B cell (primary cell): ENCODE measurements around the gene ADGRB2. TPM values are rescaled to one million over a fixed set of nuclear protein-coding genes. Genes with fewer than 3 reads are reported as not detected.

Experiments used
- ATAC-seq: fragments of 200-7000 bp; cut with Tn5 transposase; one replicate; pipeline ENCODE4 v1.10.0; 2021; ENCODE audit warnings: low read depth, mild to moderate bottlenecking, moderate number of reproducible peaks, moderate library complexity
- CTCF ChIA-PET: fragments of 350-600 bp; sonication (Branson Sonifier 250); formaldehyde crosslinking; loops from one replicate; lab custom pipeline; 2021; ENCODE audit warnings: antibody characterized with exemption, inconsistent platforms; lab: Charles Lee
- POLR2A ChIA-PET: fragments of 350-600 bp; sonication (Branson Sonifier 250); formaldehyde crosslinking; loops from one replicate; lab custom pipeline; 2021; ENCODE audit warnings: antibody characterized with exemption; lab: Charles Lee
- DNase-seq: peaks from one replicate; pipeline ENCODE4 v3.0.0; 2013
- H2AFZ ChIP-seq: 2 replicates; pipeline ENCODE4 v1.6.1; 2012; ENCODE audit warnings: mild to moderate bottlenecking, low read depth, low read length; ENCODE audit not compliant: insufficient read depth, poor library complexity, severe bottlenecking
- H3K27ac ChIP-seq, 2 donors: 1 replicate in 1 of 2; 2 replicates in 1 of 2; pipeline ENCODE4 v1.5.1; 2012 to 2013; ENCODE audit warnings: low read length in 2 of 2, mild to moderate bottlenecking in 2 of 2, moderate library complexity in 1 of 2
- H3K27me3 ChIP-seq, 4 experiments: fragments of 200-600 bp in 1 of 4; sonication (generic) in 1 of 4; replicated peaks in 1 of 4; 1 replicate in 2 of 4; 2 replicates in 2 of 4; pipeline versions ENCODE4 v1.6.1 to v1.7.0; 2013 to 2016; ENCODE audit warnings: low read length in 3 of 4, mild to moderate bottlenecking in 2 of 4, mixed read lengths in 1 of 4, moderate library complexity in 1 of 4; ENCODE audit not compliant: insufficient read depth in 4 of 4, control insufficient read depth in 3 of 4; ENCODE audit errors: control extremely low read depth in 1 of 4
- H3K36me3 ChIP-seq, 2 experiments: replicated peaks in 1 of 2; 1 replicate in 1 of 2; 2 replicates in 1 of 2; pipeline versions ENCODE4 v1.6.1 to v1.7.1; 2013; ENCODE audit warnings: low read length in 1 of 2; ENCODE audit not compliant: insufficient read depth in 2 of 2, control insufficient read depth in 1 of 2; ENCODE audit errors: control extremely low read depth in 1 of 2, extremely low read depth in 1 of 2
- H3K4me1 ChIP-seq, 2 donors: fragments of 200-600 bp in 1 of 2; sonication (generic) in 1 of 2; 1 replicate in 1 of 2; 2 replicates in 1 of 2; pipeline versions ENCODE4 v1.5.1 to v1.6.1; 2013 to 2017; ENCODE audit warnings: low read length in 2 of 2; ENCODE audit not compliant: control insufficient read depth in 2 of 2, insufficient read depth in 2 of 2
- H3K4me2 ChIP-seq: replicated peaks from 2 replicates; pipeline ENCODE3; 2012; ENCODE audit warnings: mild to moderate bottlenecking, low read depth, low read length; ENCODE audit not compliant: poor library complexity, severe bottlenecking
- H3K4me3 ChIP-seq, 5 experiments: fragments of 200-600 bp in 1 of 5; sonication (generic) in 1 of 5; 1 replicate in 3 of 5; 2 replicates in 2 of 5; pipeline versions ENCODE4 v1.5.1 to v1.7.0; 2011 to 2016; ENCODE audit warnings: low read length in 4 of 5, mild to moderate bottlenecking in 4 of 5, low read depth in 2 of 5, control low read depth in 1 of 5, moderate library complexity in 1 of 5; ENCODE audit not compliant: insufficient read depth in 1 of 5; ENCODE audit errors: control extremely low read depth in 1 of 5, extremely low read depth in 1 of 5
- H3K79me2 ChIP-seq: fragments of 200-600 bp; sonication (generic); one replicate; pipeline ENCODE4 v1.6.0; 2016; ENCODE audit warnings: low read length; ENCODE audit not compliant: control insufficient read depth, insufficient read depth
- H3K9ac ChIP-seq: fragments of 200-600 bp; sonication (generic); 2 replicates; pipeline ENCODE4 v1.6.1; 2017; ENCODE audit warnings: mild to moderate bottlenecking, low read length, moderate library complexity
- H3K9me3 ChIP-seq, 3 donors: one replicate each; pipeline versions ENCODE4 v1.6.1 to v1.7.1; 2013; ENCODE audit warnings: low read length in 2 of 3; ENCODE audit not compliant: control insufficient read depth in 2 of 3, insufficient read depth in 1 of 3; ENCODE audit errors: control extremely low read depth in 1 of 3
- H4K20me1 ChIP-seq: 2 replicates; pipeline ENCODE4 v1.6.0; 2012; ENCODE audit warnings: mild to moderate bottlenecking, low read length; ENCODE audit not compliant: insufficient read depth, control insufficient read depth, poor library complexity, severe bottlenecking
- H3K27ac Mint-ChIP-seq: one replicate; pipeline ENCODE4 v1.8.0; 2021; ENCODE audit warnings: mixed read lengths
- H3K27me3 Mint-ChIP-seq: one replicate; pipeline ENCODE4 v1.8.0; 2021; ENCODE audit warnings: mixed read lengths
- H3K4me1 Mint-ChIP-seq: one replicate; pipeline ENCODE4 v1.8.0; 2021; ENCODE audit warnings: mixed read lengths
- H3K4me3 Mint-ChIP-seq: one replicate; pipeline ENCODE4 v1.8.0; 2021; ENCODE audit warnings: mixed read lengths
- H3K9me3 Mint-ChIP-seq: one replicate; pipeline ENCODE4 v1.8.0; 2022; ENCODE audit warnings: mixed read lengths; ENCODE audit not compliant: insufficient read depth
- EZH2 ChIP-seq: IDR thresholded peaks from 2 replicates; pipeline ENCODE4 v1.6.1; 2012; ENCODE audit warnings: borderline replicate concordance, low read depth, mild to moderate bottlenecking, moderate library complexity, low read length; ENCODE audit not compliant: insufficient read depth, poor library complexity, severe bottlenecking
- WGBS: methylation state at CpG from one replicate; pipeline ENCODE4 v1.1.5; 2013; ENCODE audit warnings: missing lambda C conversion rate; ENCODE audit not compliant: insufficient coverage; 5-methylcytosine and 5-hydroxymethylcytosine counted together
- intact Hi-C: fragments of 100-400 bp; cut with micrococcal nuclease; formaldehyde crosslinking; loops from one replicate; pipeline ENCODE4 v1.10.0; 2022
- polyA plus RNA-seq: library from polyadenylated mRNA; depleted of rRNA; stranded (reverse); fragments of >200 nt; gene quantifications from 2 replicates; pipeline ENCODE4 v1.2.3, GENCODE V29; 2012
- total RNA-seq, 2 donors: library from RNA; stranded (reverse); fragments of 120-200 nt in 1 of 2; gene quantifications; 1 replicate in 1 of 2; 2 replicates in 1 of 2; pipeline versions ENCODE4 v1.2.3 to v1.2.4, GENCODE V29; 2013 to 2022
- TF ChIP-seq, protein P1 (sequence below): fragments of 200-600 bp; IDR thresholded peaks from one replicate; pipeline ENCODE4 v1.8.0; 2022; ENCODE audit warnings: antibody characterized with exemption, mild to moderate bottlenecking

The ADGRB2 gene
- total and polyA plus RNA-seq, 2 donors (not counting 1 experiment from before 2014, with no cell fraction given), result 1.9 to 2.7 TPM

GRCh38 chr1:31812158-31812829 is 48.2 kb upstream of the ADGRB2 start:
- WGBS, result 66% methylated on average over 7 of the region's 9 CpGs
- Histone ChIP-seq H3K27ac (no peak overlapping the region), H3K4me1 (peaks cover 3 to 7% of the 10 kb centered on the region in 2 donors), H3K27me3 (no peaks in the 10 kb centered on the region), H3K4me3 (no peak overlapping the region), H3K79me2 (no peaks in the 10 kb centered on the region), H4K20me1 (no peaks in the 10 kb centered on the region), H3K9ac (no peak overlapping the region), H3K4me2 (no peak overlapping the region), H2AFZ (no peak overlapping the region), H3K36me3 (no peaks in the 10 kb centered on the region), H3K9me3 (peaks cover 0 to 5% (median 0%) of the 10 kb centered on the region in 3 donors)
- Mint-ChIP-seq H3K4me3 (no peak overlapping the region), H3K27me3 (no peaks in the 10 kb centered on the region), H3K9me3 (no peaks in the 10 kb centered on the region), H3K4me1 (peaks cover 15% of the 10 kb centered on the region), H3K27ac (no peak overlapping the region)
- TF ChIP-seq, protein P1, sequence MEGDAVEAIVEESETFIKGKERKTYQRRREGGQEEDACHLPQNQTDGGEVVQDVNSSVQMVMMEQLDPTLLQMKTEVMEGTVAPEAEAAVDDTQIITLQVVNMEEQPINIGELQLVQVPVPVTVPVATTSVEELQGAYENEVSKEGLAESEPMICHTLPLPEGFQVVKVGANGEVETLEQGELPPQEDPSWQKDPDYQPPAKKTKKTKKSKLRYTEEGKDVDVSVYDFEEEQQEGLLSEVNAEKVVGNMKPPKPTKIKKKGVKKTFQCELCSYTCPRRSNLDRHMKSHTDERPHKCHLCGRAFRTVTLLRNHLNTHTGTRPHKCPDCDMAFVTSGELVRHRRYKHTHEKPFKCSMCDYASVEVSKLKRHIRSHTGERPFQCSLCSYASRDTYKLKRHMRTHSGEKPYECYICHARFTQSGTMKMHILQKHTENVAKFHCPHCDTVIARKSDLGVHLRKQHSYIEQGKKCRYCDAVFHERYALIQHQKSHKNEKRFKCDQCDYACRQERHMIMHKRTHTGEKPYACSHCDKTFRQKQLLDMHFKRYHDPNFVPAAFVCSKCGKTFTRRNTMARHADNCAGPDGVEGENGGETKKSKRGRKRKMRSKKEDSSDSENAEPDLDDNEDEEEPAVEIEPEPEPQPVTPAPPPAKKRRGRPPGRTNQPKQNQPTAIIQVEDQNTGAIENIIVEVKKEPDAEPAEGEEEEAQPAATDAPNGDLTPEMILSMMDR, result no peak
- TF ChIP-seq EZH2, result no peak
- DNase-seq (no peak), ATAC-seq (no peak)
- CTCF ChIA-PET, result interaction anchor here (1.2 kb wide), 1 partner anchor 23 kb away, joined by 4 read pairs; no protein-coding TSS in a partner anchor
- POLR2A ChIA-PET, result no interaction called here
- intact Hi-C loops, result no loop called here

DNA sequence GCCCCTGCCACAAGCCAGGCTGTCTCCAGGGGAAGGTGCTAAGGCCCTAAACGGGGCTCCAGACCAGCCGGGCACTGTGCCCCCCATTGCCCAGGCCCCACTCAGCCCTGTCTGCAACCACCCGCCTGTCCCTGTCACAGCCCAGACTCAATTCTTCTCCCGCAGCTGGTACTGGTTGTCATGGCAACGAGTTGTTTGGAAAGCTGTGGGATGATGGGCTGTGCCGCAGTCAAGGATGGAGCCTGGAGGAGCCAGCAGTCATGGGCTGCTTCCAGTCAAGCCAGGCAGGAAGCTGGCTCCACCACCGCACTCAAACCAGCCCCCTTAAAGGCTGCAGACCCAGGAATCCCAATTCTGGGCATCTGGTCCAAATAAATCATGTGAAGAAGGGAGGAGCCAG is 47.5 kb upstream of the ADGRB2 start:
- no peaks in the 10 kb centered on the region for H3K27me3 Mint-ChIP-seq
- ATAC-seq (no peak), DNase-seq (no peak)
- Histone ChIP-seq H3K36me3 (no peaks in the 10 kb centered on the region), H3K79me2 (no peaks in the 10 kb centered on the region), H2AFZ (no peak overlapping the region), H3K9me3 (peaks cover 0 to 5% (median 0%) of the 10 kb centered on the region in 3 donors), H3K4me2 (no peak overlapping the region), H3K9ac (no peak overlapping the region), H3K27me3 (no peaks in the 10 kb centered on the region), H4K20me1 (no peaks in the 10 kb centered on the region), H3K4me1 (peaks cover 0 to 4% of the 10 kb centered on the region in 2 donors), H3K27ac (no peak overlapping the region), H3K4me3 (no peak overlapping the region)
- H3K27ac Mint-ChIP-seq, result no peak overlapping the region
- WGBS, result 94% methylated on average over 4 of the region's 7 CpGs
- ChIA-PET POLR2A (no interaction called here), CTCF (no interaction called here)
- H3K4me1 Mint-ChIP-seq, result peaks cover 9% of the 10 kb centered on the region
- no peak overlapping the region for H3K4me3 Mint-ChIP-seq
- intact Hi-C loops, result no loop called here
- TF ChIP-seq, protein P1, result no peak
- no peak for TF ChIP-seq EZH2
- no peaks in the 10 kb centered on the region for H3K9me3 Mint-ChIP-seq
